ENCODE results near the gene CLEC5A. TPM values are rescaled to one million over a fixed set of nuclear protein-coding genes. Genes with fewer than 3 reads are reported as not detected.

Gene CLEC5A
- total RNA-seq, 1 donor from 2014 or later: 0.35 TPM

GRCh38 chr7:141943846-141944245 lies 2.9 kb downstream of the CLEC5A start:
- Mint-ChIP-seq H3K4me1 (peaks cover 5% of the 10 kb centered on the region), H3K27ac (no peak overlapping the region), H3K36me3 (ENCODE audit: low read depth) (no peaks in the 10 kb centered on the region), H3K27me3 (peaks cover 4% of the 10 kb centered on the region), H3K9me3 (peaks cover 16% of the 10 kb centered on the region), H3K4me3 (no peak overlapping the region)
- ATAC-seq (ENCODE audit: low read depth) (no peak), DNase-seq (no peak)
- TF ChIP-seq CTCF (IDR thresholded peaks at IDR 0.05): no peak
- POLR2A ChIA-PET: no interaction called here
- CTCF ChIA-PET: no interaction called here
- intact Hi-C loops (cut with micrococcal nuclease): no loop called here

GRCh38 chr7:141941075-141941474 lies 5.7 kb downstream of the CLEC5A start:
- ATAC-seq (ENCODE audit: low read depth): no peak
- H3K9me3 Mint-ChIP-seq: peaks cover 19% of the 10 kb centered on the region
- TF ChIP-seq CTCF (IDR thresholded peaks at IDR 0.05): no peak
- CTCF ChIA-PET: no interaction called here
- intact Hi-C loops (cut with micrococcal nuclease): no loop called here
- no peak for DNase-seq
- no peak overlapping the region for H3K27ac Mint-ChIP-seq
- POLR2A ChIA-PET: no interaction called here
- no peaks in the 10 kb centered on the region for H3K36me3 Mint-ChIP-seq (ENCODE audit: low read depth)
- no peak overlapping the region for H3K4me3 Mint-ChIP-seq
- peaks cover 5% of the 10 kb centered on the region for H3K4me1 Mint-ChIP-seq
- peaks cover 2% of the 10 kb centered on the region for H3K27me3 Mint-ChIP-seq

- Mint-ChIP-seq H3K9me3 (no peaks in the 10 kb centered on the region), H3K4me1 (no peaks in the 10 kb centered on the region), H3K27me3 (no peaks in the 10 kb centered on the region), H3K4me3 (no peak overlapping the region), H3K36me3 (ENCODE audit: low read depth) (no peaks in the 10 kb centered on the region), H3K27ac (no peak overlapping the region)
- ChIA-PET CTCF (no interaction called here), POLR2A (no interaction called here)
- intact Hi-C loops (cut with micrococcal nuclease): no loop called here
- no peak for TF ChIP-seq CTCF (IDR thresholded peaks at IDR 0.05)
- ATAC-seq (ENCODE audit: low read depth): no peak
- DNase-seq: no peak
These were observed 16.6 kb downstream of the CLEC5A start for GRCh38 chr7:141930211-141930610.

GRCh38 chr7:141928845-141929195 lies 18.0 kb downstream of the CLEC5A start:
- H3K27ac Mint-ChIP-seq: no peak overlapping the region
- TF ChIP-seq CTCF (IDR thresholded peaks at IDR 0.05): no peak
- intact Hi-C loops (cut with micrococcal nuclease): no loop called here
- H3K36me3 Mint-ChIP-seq (ENCODE audit: low read depth): no peaks in the 10 kb centered on the region
- no peak for ATAC-seq (ENCODE audit: low read depth)
- no peaks in the 10 kb centered on the region for H3K27me3 Mint-ChIP-seq
- no peaks in the 10 kb centered on the region for H3K9me3 Mint-ChIP-seq
- H3K4me1 Mint-ChIP-seq: no peaks in the 10 kb centered on the region
- POLR2A ChIA-PET: no interaction called here
- CTCF ChIA-PET: no interaction called here
- no peak overlapping the region for H3K4me3 Mint-ChIP-seq
- no peak for DNase-seq

- ChIA-PET CTCF (no interaction called here), POLR2A (no interaction called here)
- no peak overlapping the region for H3K4me3 Mint-ChIP-seq
- intact Hi-C loops (cut with micrococcal nuclease): no loop called here
- DNase-seq (no peak), ATAC-seq (ENCODE audit: low read depth) (no peak)
- H3K9me3 Mint-ChIP-seq: no peaks in the 10 kb centered on the region
- no peaks in the 10 kb centered on the region for H3K27me3 Mint-ChIP-seq
- H3K27ac Mint-ChIP-seq: no peak overlapping the region
- H3K4me1 Mint-ChIP-seq: no peaks in the 10 kb centered on the region
- no peaks in the 10 kb centered on the region for H3K36me3 Mint-ChIP-seq (ENCODE audit: low read depth)
- TF ChIP-seq CTCF (IDR thresholded peaks at IDR 0.05): no peak
These were observed 18.5 kb downstream of the CLEC5A start for GRCh38 chr7:141928146-141928844.

All from activated B cell treated with CpG ODN at 0.5 μM for 24 hours (primary cell).